Liver (tissue), 9 donors: ENCODE data around the gene WDR27. TPM values are rescaled to one million over a fixed set of nuclear protein-coding genes. Genes with fewer than 3 reads are reported as not detected.

Experiments
- DNase-seq: peaks from one replicate; pipeline ENCODE4 v3.0.0-alpha.2; 2017; ENCODE audit warnings: low spot score
- H3K27ac ChIP-seq, 2 donors: one replicate each; pipeline ENCODE4 v1.7.0; 2013; ENCODE audit warnings: inconsistent platforms in 2 of 2, low read length in 2 of 2, control low read depth in 1 of 2, low read depth in 1 of 2, mild to moderate bottlenecking in 1 of 2
- H3K27me3 ChIP-seq, 4 donors: one replicate each; pipeline versions ENCODE4 v1.6.1 to v1.7.0; 2013; ENCODE audit warnings: low read length in 3 of 4, inconsistent platforms in 1 of 4, mild to moderate bottlenecking in 1 of 4, moderate library complexity in 1 of 4; ENCODE audit not compliant: control insufficient read depth in 4 of 4, insufficient read depth in 4 of 4
- H3K36me3 ChIP-seq, 4 donors: one replicate each; pipeline versions ENCODE4 v1.6.1 to v1.7.0; 2013; ENCODE audit warnings: low read length in 3 of 4, mild to moderate bottlenecking in 3 of 4, low read depth in 1 of 4, moderate library complexity in 1 of 4; ENCODE audit not compliant: control insufficient read depth in 4 of 4, insufficient read depth in 3 of 4
- H3K4me1 ChIP-seq, 4 donors: one replicate each; pipeline versions ENCODE4 v1.6.1 to v1.7.0; 2013; ENCODE audit warnings: low read length in 3 of 4, mild to moderate bottlenecking in 3 of 4, moderate library complexity in 1 of 4; ENCODE audit not compliant: control insufficient read depth in 4 of 4, insufficient read depth in 4 of 4
- H3K4me3 ChIP-seq, 3 donors: one replicate each; pipeline versions ENCODE4 v1.6.1 to v1.7.0; 2013; ENCODE audit warnings: low read length in 3 of 3, control low read depth in 1 of 3, low read depth in 1 of 3, mild to moderate bottlenecking in 1 of 3
- H3K9ac ChIP-seq, 2 donors: one replicate each; pipeline ENCODE4 v1.7.0; 2013; ENCODE audit warnings: low read length in 2 of 2, mild to moderate bottlenecking in 2 of 2, moderate library complexity in 2 of 2, control low read depth in 1 of 2, low read depth in 1 of 2
- H3K9me3 ChIP-seq, 4 donors: one replicate each; pipeline versions ENCODE4 v1.6.1 to v1.7.0; 2013; ENCODE audit warnings: low read length in 3 of 4; ENCODE audit not compliant: control insufficient read depth in 4 of 4
- EGR1 ChIP-seq, 2 donors: IDR thresholded peaks; 2 replicates each; pipeline ENCODE4 v1.6.1; 2016 to 2018; ENCODE audit warnings: antibody characterized with exemption in 2 of 2, low read depth in 2 of 2
- FOXA1 ChIP-seq: IDR thresholded peaks from 2 replicates; pipeline ENCODE4 v1.6.1; 2016; ENCODE audit warnings: antibody characterized with exemption
- FOXA2 ChIP-seq: IDR thresholded peaks from 2 replicates; pipeline ENCODE4 v1.6.1; 2016; ENCODE audit warnings: antibody characterized with exemption
- GABPA ChIP-seq, 2 donors: IDR thresholded peaks in 1 of 2; conservative IDR thresholded peaks in 1 of 2; 2 replicates each; pipeline ENCODE4 v1.6.1; 2016; ENCODE audit warnings: antibody characterized with exemption in 2 of 2, mild to moderate bottlenecking in 1 of 2, moderate library complexity in 1 of 2
- HNF4A ChIP-seq, 2 donors: conservative IDR thresholded peaks; 2 replicates each; pipeline ENCODE4 v1.6.1; 2016; ENCODE audit warnings: antibody characterized with exemption in 2 of 2, mild to moderate bottlenecking in 2 of 2
- HNF4G ChIP-seq: IDR thresholded peaks from 2 replicates; pipeline ENCODE4 v1.6.1; 2016; ENCODE audit warnings: antibody characterized with exemption
- JUND ChIP-seq, 2 donors: IDR thresholded peaks; 2 replicates each; pipeline ENCODE4 v1.6.1; 2016; ENCODE audit warnings: antibody characterized with exemption in 2 of 2
- NR2F2 ChIP-seq: IDR thresholded peaks from 2 replicates; pipeline ENCODE4 v1.6.1; 2016; ENCODE audit warnings: antibody characterized with exemption
- RAD21 ChIP-seq, 2 donors: IDR thresholded peaks; 2 replicates each; pipeline ENCODE4 v1.6.1; 2016; ENCODE audit warnings: antibody characterized with exemption in 2 of 2, mild to moderate bottlenecking in 2 of 2
- RXRA ChIP-seq, 2 donors: IDR thresholded peaks; 2 replicates each; pipeline ENCODE4 v1.6.1; 2017 to 2018; ENCODE audit warnings: antibody characterized with exemption in 2 of 2, mild to moderate bottlenecking in 1 of 2
- SP1 ChIP-seq: IDR thresholded peaks from 2 replicates; pipeline ENCODE4 v1.6.1; 2018; ENCODE audit warnings: antibody characterized with exemption, mild to moderate bottlenecking
- TAF1 ChIP-seq: conservative IDR thresholded peaks from 2 replicates; pipeline ENCODE4 v1.6.1; 2016; ENCODE audit warnings: antibody characterized with exemption, mild to moderate bottlenecking
- YY1 ChIP-seq: IDR thresholded peaks from 2 replicates; pipeline ENCODE4 v1.6.1; 2016; ENCODE audit warnings: antibody characterized with exemption, mild to moderate bottlenecking
- WGBS: extraction: QIAGEN DNeasy Blood & Tissue Kit; methylation state at CpG from one replicate; pipeline ENCODE4 v1.1.7; 2013; 5-methylcytosine and 5-hydroxymethylcytosine counted together
- polyA plus RNA-seq, 2 donors: library from polyadenylated mRNA; stranded (reverse) in 1 of 2; unstranded in 1 of 2; fragments of 200-250 nt in 1 of 2; fragments of >200 nt in 1 of 2; fragmentation: Nextera tagmentation in 1 of 2; extraction: Ambion mirVana in 1 of 2; gene quantifications; one replicate each; pipeline versions ENCODE4 v1.2.1 to v1.2.3, GENCODE V29; 2013 to 2015
- total RNA-seq, 2 donors: library from RNA; depleted of rRNA; stranded (reverse); fragments of >200 nt; gene quantifications; one replicate each; pipeline ENCODE4 v1.2.3, GENCODE V29; 2014
- TF ChIP-seq, protein P1 (sequence below): IDR thresholded peaks from 2 replicates; pipeline ENCODE4 v1.6.1; 2016; ENCODE audit warnings: antibody characterized with exemption, mild to moderate bottlenecking
- TF ChIP-seq, protein P2 (sequence below): IDR thresholded peaks from 2 replicates; pipeline ENCODE4 v1.6.1; 2016; ENCODE audit warnings: antibody characterized with exemption
- TF ChIP-seq, protein P3 (sequence below): fragments of 150-350 bp; IDR thresholded peaks from 2 replicates; pipeline ENCODE4 v1.5.1; 2017; ENCODE audit warnings: improper control_type of control experiment, low read depth, low read length; ENCODE audit not compliant: missing input control
- TF ChIP-seq, protein P4 (sequence below): IDR thresholded peaks from 2 replicates; pipeline ENCODE4 v1.6.1; 2016; ENCODE audit warnings: antibody characterized with exemption
- donor health status: healthy.
- donor health status: healthy.
- donor health status: healthy.
- donor health status: healthy.
- donor health status: healthy.

Gene WDR27
- total and polyA plus RNA-seq, 4 donors, result 3.7 to 20.1 (median 7.7) TPM

DNA sequence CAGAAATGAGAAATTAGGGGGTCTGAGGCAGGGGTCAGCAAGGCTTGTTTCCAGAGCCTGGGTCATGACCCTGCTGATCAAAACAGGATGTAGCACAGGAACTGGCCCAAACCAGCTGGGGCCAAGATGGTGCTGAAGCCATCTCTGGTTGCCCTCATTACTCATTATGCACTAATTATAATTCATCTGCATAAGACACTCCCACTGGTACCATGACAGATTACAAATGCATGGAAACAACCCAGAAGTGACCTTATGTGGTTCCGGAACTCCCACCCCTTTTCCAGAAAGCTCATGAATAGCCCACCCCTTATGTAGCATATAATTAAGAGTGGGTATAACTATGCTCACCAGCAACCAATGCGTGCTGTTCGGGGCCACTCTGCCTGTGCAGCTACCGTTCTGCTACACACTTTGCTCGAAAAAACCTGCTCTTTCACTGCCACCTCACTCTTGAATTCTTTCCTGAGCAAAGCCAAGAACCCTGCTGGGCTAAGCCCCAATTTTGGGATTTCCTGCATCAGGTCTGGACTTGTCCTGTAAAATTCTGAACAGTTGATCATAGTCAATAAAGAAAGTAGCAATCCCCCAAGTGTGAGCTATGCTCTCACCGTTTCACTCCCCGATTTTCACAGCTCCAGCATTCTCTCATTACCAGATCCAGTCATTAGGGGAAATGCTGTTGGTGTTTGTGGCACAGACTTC is 122.3 kb downstream of the WDR27 start:
- no peak for DNase-seq
- Histone ChIP-seq H3K9ac (no peak overlapping the region), H3K4me3 (no peak overlapping the region), H3K4me1 (no peaks in the 10 kb centered on the region), H3K27me3 (no peaks in the 10 kb centered on the region), H3K27ac (no peak overlapping the region), H3K36me3 (no peaks in the 10 kb centered on the region), H3K9me3 (no peaks in the 10 kb centered on the region)
- TF ChIP-seq, protein P1, sequence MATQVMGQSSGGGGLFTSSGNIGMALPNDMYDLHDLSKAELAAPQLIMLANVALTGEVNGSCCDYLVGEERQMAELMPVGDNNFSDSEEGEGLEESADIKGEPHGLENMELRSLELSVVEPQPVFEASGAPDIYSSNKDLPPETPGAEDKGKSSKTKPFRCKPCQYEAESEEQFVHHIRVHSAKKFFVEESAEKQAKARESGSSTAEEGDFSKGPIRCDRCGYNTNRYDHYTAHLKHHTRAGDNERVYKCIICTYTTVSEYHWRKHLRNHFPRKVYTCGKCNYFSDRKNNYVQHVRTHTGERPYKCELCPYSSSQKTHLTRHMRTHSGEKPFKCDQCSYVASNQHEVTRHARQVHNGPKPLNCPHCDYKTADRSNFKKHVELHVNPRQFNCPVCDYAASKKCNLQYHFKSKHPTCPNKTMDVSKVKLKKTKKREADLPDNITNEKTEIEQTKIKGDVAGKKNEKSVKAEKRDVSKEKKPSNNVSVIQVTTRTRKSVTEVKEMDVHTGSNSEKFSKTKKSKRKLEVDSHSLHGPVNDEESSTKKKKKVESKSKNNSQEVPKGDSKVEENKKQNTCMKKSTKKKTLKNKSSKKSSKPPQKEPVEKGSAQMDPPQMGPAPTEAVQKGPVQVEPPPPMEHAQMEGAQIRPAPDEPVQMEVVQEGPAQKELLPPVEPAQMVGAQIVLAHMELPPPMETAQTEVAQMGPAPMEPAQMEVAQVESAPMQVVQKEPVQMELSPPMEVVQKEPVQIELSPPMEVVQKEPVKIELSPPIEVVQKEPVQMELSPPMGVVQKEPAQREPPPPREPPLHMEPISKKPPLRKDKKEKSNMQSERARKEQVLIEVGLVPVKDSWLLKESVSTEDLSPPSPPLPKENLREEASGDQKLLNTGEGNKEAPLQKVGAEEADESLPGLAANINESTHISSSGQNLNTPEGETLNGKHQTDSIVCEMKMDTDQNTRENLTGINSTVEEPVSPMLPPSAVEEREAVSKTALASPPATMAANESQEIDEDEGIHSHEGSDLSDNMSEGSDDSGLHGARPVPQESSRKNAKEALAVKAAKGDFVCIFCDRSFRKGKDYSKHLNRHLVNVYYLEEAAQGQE, result no peak
- TF ChIP-seq JUND (IDR thresholded peaks at IDR 0.05), result no peak
- no peak for TF ChIP-seq HNF4A (conservative IDR thresholded peaks at IDR 0.05)
- TF ChIP-seq SP1, result no peak
- TF ChIP-seq YY1, result no peak
- TF ChIP-seq GABPA (IDR thresholded peaks at IDR 0.05 in 1 of 2, conservative IDR thresholded peaks at IDR 0.05 in 1 of 2), result no peak
- no peak for TF ChIP-seq TAF1
- TF ChIP-seq HNF4G, result no peak
- 97% methylated on average over 7 of the region's 7 CpGs for WGBS

DNA sequence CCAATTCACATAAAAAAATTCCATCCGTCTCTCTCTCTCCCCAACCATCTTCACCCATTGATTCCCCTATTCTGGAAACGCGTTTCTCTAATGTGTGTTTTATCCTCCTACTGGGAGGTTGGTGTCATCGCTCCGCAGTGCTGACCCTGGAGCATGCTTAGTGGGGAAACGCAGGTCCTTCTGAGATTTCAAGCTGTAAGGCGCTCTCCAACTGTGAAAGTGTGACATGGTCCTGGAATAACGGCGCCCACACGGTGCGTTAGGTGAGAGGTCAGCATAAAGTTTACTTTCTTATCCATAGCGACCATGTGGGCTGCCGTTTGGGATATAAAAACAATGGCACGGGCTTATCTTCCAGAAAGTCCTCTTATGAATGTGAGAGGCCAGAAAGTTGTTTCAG is 123.9 kb downstream of the WDR27 start:
- DNase-seq, result no peak
- H3K27ac ChIP-seq, result no peak overlapping the region
- TF ChIP-seq GABPA (IDR thresholded peaks at IDR 0.05 in 1 of 2, conservative IDR thresholded peaks at IDR 0.05 in 1 of 2), result no peak
- no peak for TF ChIP-seq YY1
- no peak for TF ChIP-seq RAD21 (IDR thresholded peaks at IDR 0.05)
- no peak for TF ChIP-seq FOXA2
- no peak for TF ChIP-seq TAF1
- TF ChIP-seq HNF4A (conservative IDR thresholded peaks at IDR 0.05), result no peak
- no peak for TF ChIP-seq EGR1 (IDR thresholded peaks at IDR 0.05; ENCODE audit: low read depth in 2 of 2)
- no peak for TF ChIP-seq RXRA (IDR thresholded peaks at IDR 0.05)
- TF ChIP-seq, protein P2, sequence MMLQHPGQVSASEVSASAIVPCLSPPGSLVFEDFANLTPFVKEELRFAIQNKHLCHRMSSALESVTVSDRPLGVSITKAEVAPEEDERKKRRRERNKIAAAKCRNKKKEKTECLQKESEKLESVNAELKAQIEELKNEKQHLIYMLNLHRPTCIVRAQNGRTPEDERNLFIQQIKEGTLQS, result no peak
- TF ChIP-seq NR2F2, result no peak
- TF ChIP-seq, protein P1, result no peak
- TF ChIP-seq, protein P3, sequence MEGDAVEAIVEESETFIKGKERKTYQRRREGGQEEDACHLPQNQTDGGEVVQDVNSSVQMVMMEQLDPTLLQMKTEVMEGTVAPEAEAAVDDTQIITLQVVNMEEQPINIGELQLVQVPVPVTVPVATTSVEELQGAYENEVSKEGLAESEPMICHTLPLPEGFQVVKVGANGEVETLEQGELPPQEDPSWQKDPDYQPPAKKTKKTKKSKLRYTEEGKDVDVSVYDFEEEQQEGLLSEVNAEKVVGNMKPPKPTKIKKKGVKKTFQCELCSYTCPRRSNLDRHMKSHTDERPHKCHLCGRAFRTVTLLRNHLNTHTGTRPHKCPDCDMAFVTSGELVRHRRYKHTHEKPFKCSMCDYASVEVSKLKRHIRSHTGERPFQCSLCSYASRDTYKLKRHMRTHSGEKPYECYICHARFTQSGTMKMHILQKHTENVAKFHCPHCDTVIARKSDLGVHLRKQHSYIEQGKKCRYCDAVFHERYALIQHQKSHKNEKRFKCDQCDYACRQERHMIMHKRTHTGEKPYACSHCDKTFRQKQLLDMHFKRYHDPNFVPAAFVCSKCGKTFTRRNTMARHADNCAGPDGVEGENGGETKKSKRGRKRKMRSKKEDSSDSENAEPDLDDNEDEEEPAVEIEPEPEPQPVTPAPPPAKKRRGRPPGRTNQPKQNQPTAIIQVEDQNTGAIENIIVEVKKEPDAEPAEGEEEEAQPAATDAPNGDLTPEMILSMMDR, result no peak
- TF ChIP-seq, protein P4, sequence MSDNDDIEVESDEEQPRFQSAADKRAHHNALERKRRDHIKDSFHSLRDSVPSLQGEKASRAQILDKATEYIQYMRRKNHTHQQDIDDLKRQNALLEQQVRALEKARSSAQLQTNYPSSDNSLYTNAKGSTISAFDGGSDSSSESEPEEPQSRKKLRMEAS, result no peak
- no peak for TF ChIP-seq SP1
- no peak for TF ChIP-seq FOXA1
- TF ChIP-seq HNF4G, result no peak
- no peaks in the 10 kb centered on the region for H3K9me3 ChIP-seq
- H3K4me1 ChIP-seq, result no peaks in the 10 kb centered on the region
- WGBS, result 94% methylated on average over 14 of the region's 14 CpGs
- H3K27me3 ChIP-seq, result no peaks in the 10 kb centered on the region
- no peak overlapping the region for H3K4me3 ChIP-seq
- no peaks in the 10 kb centered on the region for H3K36me3 ChIP-seq
- H3K9ac ChIP-seq, result no peak overlapping the region
